Measurements from ENCODE around the gene SEMA6A. TPM values are rescaled to one million over a fixed set of nuclear protein-coding genes. Genes with fewer than 3 reads are reported as not detected.
A peak's percentile ranks its signal among the peaks of the same experiment; 100 is the strongest.

Gene SEMA6A
- total RNA-seq, 1 experiment from 2014 or later = 406 TPM

DNA sequence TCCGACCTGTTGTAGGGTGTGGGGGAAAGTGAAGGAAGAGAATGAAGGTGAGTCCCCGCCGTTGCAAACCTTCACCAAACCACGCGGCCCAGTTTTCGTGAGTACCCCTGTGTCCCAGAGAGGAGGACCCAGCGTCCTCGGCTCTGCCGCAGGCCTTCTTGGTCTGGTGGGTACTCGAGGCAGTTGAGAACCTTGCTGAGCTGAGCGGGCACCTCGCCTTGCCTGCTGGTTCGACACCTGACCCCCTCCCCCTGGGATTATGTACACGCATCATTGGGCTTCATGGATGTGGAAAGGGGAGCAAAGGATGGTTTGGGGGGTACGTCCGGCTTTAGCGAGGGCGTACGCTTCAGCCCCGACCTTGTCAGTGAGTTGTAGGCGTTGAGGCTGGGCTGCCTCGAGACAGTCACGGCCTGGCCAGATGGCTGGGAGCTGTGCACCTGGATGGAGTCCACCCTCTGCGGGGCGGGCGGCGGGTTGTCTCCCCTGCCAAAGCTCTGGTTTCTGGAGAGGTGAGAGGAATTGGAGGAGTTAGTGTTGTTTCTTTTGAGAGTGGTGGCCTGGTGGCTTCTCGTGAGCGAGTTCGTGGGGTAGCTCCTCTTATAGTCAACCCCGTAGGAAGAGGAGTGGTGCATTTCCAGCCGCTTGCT is 128.1 kb downstream of the SEMA6A start (continued):
- TF ChIP-seq, protein P1, sequence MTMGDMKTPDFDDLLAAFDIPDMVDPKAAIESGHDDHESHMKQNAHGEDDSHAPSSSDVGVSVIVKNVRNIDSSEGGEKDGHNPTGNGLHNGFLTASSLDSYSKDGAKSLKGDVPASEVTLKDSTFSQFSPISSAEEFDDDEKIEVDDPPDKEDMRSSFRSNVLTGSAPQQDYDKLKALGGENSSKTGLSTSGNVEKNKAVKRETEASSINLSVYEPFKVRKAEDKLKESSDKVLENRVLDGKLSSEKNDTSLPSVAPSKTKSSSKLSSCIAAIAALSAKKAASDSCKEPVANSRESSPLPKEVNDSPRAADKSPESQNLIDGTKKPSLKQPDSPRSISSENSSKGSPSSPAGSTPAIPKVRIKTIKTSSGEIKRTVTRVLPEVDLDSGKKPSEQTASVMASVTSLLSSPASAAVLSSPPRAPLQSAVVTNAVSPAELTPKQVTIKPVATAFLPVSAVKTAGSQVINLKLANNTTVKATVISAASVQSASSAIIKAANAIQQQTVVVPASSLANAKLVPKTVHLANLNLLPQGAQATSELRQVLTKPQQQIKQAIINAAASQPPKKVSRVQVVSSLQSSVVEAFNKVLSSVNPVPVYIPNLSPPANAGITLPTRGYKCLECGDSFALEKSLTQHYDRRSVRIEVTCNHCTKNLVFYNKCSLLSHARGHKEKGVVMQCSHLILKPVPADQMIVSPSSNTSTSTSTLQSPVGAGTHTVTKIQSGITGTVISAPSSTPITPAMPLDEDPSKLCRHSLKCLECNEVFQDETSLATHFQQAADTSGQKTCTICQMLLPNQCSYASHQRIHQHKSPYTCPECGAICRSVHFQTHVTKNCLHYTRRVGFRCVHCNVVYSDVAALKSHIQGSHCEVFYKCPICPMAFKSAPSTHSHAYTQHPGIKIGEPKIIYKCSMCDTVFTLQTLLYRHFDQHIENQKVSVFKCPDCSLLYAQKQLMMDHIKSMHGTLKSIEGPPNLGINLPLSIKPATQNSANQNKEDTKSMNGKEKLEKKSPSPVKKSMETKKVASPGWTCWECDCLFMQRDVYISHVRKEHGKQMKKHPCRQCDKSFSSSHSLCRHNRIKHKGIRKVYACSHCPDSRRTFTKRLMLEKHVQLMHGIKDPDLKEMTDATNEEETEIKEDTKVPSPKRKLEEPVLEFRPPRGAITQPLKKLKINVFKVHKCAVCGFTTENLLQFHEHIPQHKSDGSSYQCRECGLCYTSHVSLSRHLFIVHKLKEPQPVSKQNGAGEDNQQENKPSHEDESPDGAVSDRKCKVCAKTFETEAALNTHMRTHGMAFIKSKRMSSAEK (CRISPR knock-in tag; IDR thresholded peaks at IDR 0.05; ENCODE audit: borderline replicate concordance) = no peak
- TF ChIP-seq, protein P2, sequence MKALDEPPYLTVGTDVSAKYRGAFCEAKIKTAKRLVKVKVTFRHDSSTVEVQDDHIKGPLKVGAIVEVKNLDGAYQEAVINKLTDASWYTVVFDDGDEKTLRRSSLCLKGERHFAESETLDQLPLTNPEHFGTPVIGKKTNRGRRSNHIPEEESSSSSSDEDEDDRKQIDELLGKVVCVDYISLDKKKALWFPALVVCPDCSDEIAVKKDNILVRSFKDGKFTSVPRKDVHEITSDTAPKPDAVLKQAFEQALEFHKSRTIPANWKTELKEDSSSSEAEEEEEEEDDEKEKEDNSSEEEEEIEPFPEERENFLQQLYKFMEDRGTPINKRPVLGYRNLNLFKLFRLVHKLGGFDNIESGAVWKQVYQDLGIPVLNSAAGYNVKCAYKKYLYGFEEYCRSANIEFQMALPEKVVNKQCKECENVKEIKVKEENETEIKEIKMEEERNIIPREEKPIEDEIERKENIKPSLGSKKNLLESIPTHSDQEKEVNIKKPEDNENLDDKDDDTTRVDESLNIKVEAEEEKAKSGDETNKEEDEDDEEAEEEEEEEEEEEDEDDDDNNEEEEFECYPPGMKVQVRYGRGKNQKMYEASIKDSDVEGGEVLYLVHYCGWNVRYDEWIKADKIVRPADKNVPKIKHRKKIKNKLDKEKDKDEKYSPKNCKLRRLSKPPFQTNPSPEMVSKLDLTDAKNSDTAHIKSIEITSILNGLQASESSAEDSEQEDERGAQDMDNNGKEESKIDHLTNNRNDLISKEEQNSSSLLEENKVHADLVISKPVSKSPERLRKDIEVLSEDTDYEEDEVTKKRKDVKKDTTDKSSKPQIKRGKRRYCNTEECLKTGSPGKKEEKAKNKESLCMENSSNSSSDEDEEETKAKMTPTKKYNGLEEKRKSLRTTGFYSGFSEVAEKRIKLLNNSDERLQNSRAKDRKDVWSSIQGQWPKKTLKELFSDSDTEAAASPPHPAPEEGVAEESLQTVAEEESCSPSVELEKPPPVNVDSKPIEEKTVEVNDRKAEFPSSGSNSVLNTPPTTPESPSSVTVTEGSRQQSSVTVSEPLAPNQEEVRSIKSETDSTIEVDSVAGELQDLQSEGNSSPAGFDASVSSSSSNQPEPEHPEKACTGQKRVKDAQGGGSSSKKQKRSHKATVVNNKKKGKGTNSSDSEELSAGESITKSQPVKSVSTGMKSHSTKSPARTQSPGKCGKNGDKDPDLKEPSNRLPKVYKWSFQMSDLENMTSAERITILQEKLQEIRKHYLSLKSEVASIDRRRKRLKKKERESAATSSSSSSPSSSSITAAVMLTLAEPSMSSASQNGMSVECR (CRISPR knock-in tag; IDR thresholded peaks at IDR 0.05; ENCODE audit: borderline replicate concordance) = no peak
- no peak for TF ChIP-seq MYBL2 (CRISPR knock-in tag; IDR thresholded peaks at IDR 0.05)
- TF ChIP-seq CREB1 (CRISPR knock-in tag; IDR thresholded peaks at IDR 0.05) = no peak
- TF ChIP-seq NR2C2 (CRISPR knock-in tag; IDR thresholded peaks at IDR 0.05) = no peak
- TF ChIP-seq, protein P3, sequence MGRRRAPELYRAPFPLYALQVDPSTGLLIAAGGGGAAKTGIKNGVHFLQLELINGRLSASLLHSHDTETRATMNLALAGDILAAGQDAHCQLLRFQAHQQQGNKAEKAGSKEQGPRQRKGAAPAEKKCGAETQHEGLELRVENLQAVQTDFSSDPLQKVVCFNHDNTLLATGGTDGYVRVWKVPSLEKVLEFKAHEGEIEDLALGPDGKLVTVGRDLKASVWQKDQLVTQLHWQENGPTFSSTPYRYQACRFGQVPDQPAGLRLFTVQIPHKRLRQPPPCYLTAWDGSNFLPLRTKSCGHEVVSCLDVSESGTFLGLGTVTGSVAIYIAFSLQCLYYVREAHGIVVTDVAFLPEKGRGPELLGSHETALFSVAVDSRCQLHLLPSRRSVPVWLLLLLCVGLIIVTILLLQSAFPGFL (CRISPR knock-in tag; IDR thresholded peaks at IDR 0.05; ENCODE audit: borderline replicate concordance) = no peak
- TF ChIP-seq OVOL2 (CRISPR knock-in tag; IDR thresholded peaks at IDR 0.05; ENCODE audit: borderline replicate concordance) = no peak
- TF ChIP-seq MLX (CRISPR knock-in tag; IDR thresholded peaks at IDR 0.05) = no peak

DNA sequence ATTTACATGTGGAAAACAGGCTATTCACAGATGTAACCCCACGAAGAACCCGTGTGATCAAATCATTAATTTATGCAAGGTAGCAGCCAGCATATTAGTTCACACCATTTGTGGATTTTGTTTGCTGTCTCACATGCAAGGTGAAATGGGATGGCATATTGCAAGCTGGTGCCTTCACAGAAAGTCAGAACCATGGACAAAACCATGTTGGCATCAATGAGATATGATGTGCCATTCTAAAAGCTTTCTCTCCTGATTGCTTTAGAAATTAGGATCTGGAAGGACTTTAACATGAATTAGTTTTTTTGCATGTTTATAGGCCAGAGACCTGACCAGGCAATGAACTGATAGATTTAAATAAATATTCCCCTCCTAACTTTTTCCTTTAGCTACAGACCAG is 129.3 kb downstream of the SEMA6A start:
- ChIA-PET CTCF (no interaction called here), POLR2A (no interaction called here)
- H3K27ac Mint-ChIP-seq = peak overlapping the region; percentile 41; the same call in 1 of the 2 replicates
- no peaks in the 10 kb centered on the region for H3K9me3 Mint-ChIP-seq
- peaks cover 47% of the 10 kb centered on the region for H3K36me3 Mint-ChIP-seq
- DNase-seq (ENCODE audit: low spot score) (no peak), ATAC-seq (no peak)
- peaks cover 82% of the 10 kb centered on the region for H3K4me1 Mint-ChIP-seq
- TF ChIP-seq RELA (CRISPR knock-in tag; IDR thresholded peaks at IDR 0.05; ENCODE audit: borderline replicate concordance) = no peak
- TF ChIP-seq MYBL2 (CRISPR knock-in tag; IDR thresholded peaks at IDR 0.05) = no peak
- TF ChIP-seq ATF1 (CRISPR knock-in tag; IDR thresholded peaks at IDR 0.05) = no peak
- TF ChIP-seq AFF4 (CRISPR knock-in tag; IDR thresholded peaks at IDR 0.05; ENCODE audit: borderline replicate concordance) = no peak
- no peak for TF ChIP-seq ZNF317 (CRISPR knock-in tag; IDR thresholded peaks at IDR 0.05; ENCODE audit: borderline replicate concordance, low read depth)
- no peak for TF ChIP-seq NR2C2 (CRISPR knock-in tag; IDR thresholded peaks at IDR 0.05)
- no peak for TF ChIP-seq SMAD4 (CRISPR knock-in tag; IDR thresholded peaks at IDR 0.05)
- H3K27me3 Mint-ChIP-seq (ENCODE audit: low read depth) = no peaks in the 10 kb centered on the region; the same call in none of the 2 replicates
- no peak overlapping the region for H3K4me3 Mint-ChIP-seq
